ENCODE measurements around the gene PLA2G5. TPM values are rescaled to one million over a fixed set of nuclear protein-coding genes. Genes with fewer than 3 reads are reported as not detected.

PLA2G5 gene
- total and polyA plus RNA-seq, 9 donors: 19.3 to 141 (median 67.4) TPM

GRCh38 chr1:20078711-20079110, 8.7 kb downstream of the PLA2G5 start:
- Histone ChIP-seq H3K27me3 (no peaks in the 10 kb centered on the region), H3K9me3 (no peaks in the 10 kb centered on the region), H3K4me3 (no peak overlapping the region), H3K4me1 (ENCODE audit: insufficient read depth) (no peaks in the 10 kb centered on the region), H3K27ac (no peak overlapping the region), H3K36me3 (no peaks in the 10 kb centered on the region)
- no peak for DNase-seq
- TF ChIP-seq POLR2A (IDR thresholded peaks at IDR 0.05) (no peak), CTCF (IDR thresholded peaks at IDR 0.05) (no peak), EP300 (IDR thresholded peaks at IDR 0.05) (no peak)
- 89 to 95% (median 94%) methylated on average over 5 of the region's 5 CpGs for WGBS, 3 donors
- intact Hi-C loops (cut with DNase I): no loop called here

DNA sequence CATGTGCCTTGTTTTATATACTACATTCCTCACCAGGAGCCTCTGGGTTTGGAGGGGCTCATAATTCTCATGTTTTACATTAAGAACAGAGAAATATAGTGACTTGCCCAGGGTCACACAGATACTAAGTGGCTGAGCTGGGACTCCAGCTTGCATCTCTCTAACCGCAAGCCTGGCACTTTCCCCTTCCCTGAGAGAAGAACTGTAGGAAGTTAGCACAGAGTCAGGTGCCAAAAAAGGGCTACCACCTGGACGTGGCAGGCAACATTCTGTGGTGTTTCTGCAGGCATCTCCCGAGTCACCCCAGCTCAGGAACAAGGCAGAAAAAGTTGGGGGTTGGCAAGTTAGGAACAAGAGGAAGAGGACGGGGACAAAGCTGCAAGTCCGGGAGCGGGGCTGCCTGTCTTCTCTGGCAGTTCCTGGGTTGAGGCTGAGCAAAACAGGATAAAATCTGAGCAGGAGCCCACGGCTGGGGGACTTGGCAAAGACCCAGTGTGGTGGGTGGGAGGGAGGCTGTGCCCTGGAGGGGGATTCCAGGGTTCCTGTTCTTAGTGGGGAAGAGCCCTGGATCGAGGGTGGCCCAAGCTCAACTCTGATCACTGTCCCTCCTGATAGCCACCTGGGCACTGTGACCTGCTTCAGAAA, 9.8 kb downstream of the PLA2G5 start:
- Histone ChIP-seq H3K27ac (no peak overlapping the region), H3K4me3 (no peak overlapping the region), H3K36me3 (no peaks in the 10 kb centered on the region), H3K4me1 (ENCODE audit: insufficient read depth) (no peaks in the 10 kb centered on the region), H3K27me3 (no peaks in the 10 kb centered on the region), H3K9me3 (no peaks in the 10 kb centered on the region)
- intact Hi-C loops (cut with DNase I): no loop called here
- DNase-seq: no peak
- 43 to 55% (median 50%) methylated on average over 8 of the region's 8 CpGs for WGBS, 3 donors
- TF ChIP-seq POLR2A (IDR thresholded peaks at IDR 0.05): no peak
- no peak for TF ChIP-seq EP300 (IDR thresholded peaks at IDR 0.05)
- no peak for TF ChIP-seq CTCF (IDR thresholded peaks at IDR 0.05)

DNA sequence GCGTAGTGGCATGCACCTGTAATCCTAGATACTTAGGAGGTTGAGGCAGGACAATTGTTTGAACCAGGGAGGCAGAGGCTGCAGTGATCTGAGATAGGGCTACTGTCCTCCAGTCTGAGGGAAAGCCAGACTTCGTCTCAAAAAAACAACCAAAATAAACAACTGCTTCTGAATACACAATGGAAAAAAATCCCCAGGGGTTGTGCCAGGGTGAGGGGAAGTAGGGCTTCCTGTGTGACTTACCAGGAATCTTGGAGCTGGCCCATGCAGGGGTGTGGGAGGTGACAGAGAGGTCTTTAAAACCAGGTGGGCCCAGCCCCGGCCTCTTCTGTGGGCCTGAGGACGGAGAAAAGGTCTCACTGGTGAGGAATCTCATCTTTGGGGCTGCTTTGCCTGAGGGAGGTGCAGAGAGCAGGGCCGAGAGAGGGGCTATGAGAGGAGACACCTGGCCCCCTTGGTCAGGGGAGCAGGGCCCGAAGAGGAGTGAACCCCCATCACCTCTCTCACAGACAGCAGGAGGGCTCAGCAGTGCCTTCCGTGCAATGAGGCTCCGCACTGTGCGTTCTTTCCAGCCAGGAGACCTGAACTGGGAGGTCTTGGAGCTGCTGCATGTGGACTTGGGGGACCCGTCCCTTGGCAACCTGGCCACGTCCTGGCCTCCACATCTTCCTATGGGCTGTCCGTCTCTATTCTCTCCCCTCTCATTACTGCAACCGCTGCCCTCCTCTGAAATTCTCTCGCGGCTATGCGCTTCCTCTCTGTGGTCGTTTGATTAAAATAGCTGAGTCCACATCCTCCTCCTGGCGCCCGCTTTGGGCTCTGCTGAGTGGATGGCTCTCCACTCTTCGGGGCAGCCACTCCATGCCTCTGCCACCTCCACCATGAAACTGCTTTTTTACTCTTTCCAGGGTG, 10.7 kb downstream of the PLA2G5 start:
- H3K9me3 ChIP-seq: no peaks in the 10 kb centered on the region
- H3K27me3 ChIP-seq: no peaks in the 10 kb centered on the region
- no peaks in the 10 kb centered on the region for H3K36me3 ChIP-seq
- no peak overlapping the region for H3K4me3 ChIP-seq
- no peaks in the 10 kb centered on the region for H3K4me1 ChIP-seq (ENCODE audit: insufficient read depth)
- no peak overlapping the region for H3K27ac ChIP-seq
- no peak for DNase-seq
- 70 to 78% (median 77%) methylated on average over 20 of the region's 20 CpGs for WGBS, 3 donors
- TF ChIP-seq EP300 (IDR thresholded peaks at IDR 0.05) (no peak), POLR2A (IDR thresholded peaks at IDR 0.05) (no peak), CTCF (IDR thresholded peaks at IDR 0.05) (no peak)
- intact Hi-C loops (cut with DNase I): no loop called here

DNA sequence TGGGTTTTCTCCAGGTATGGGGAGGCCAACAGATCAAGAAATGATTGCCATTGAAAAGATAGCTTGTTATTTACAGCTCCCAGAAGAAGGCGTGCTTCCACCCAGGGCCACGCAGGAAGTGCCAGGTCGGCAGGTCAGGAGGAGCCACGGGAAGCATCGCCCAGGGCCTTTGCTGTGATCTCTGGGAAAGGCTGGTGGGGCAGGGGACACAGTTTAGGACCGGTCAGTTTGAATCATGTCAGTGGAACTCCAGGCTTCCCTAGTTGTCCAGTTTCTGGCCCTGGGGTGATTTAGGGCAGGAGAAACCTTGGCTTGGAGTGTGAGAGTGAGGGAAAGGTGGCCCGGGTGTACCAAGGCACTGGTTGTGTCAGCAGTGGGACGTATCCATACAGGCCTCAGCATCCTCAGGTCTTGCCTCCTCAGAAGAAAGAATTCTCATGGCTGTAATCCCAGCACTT, 11.4 kb downstream of the PLA2G5 start:
- no peak overlapping the region for H3K27ac ChIP-seq
- no peaks in the 10 kb centered on the region for H3K4me1 ChIP-seq (ENCODE audit: insufficient read depth)
- 73 to 82% (median 80%) methylated on average over 8 of the region's 8 CpGs for WGBS, 3 donors
- intact Hi-C loops (cut with DNase I): no loop called here
- no peak overlapping the region for H3K4me3 ChIP-seq
- no peaks in the 10 kb centered on the region for H3K27me3 ChIP-seq
- TF ChIP-seq POLR2A (IDR thresholded peaks at IDR 0.05) (no peak), EP300 (IDR thresholded peaks at IDR 0.05) (no peak), CTCF (IDR thresholded peaks at IDR 0.05) (no peak)
- H3K9me3 ChIP-seq: no peaks in the 10 kb centered on the region
- DNase-seq: no peak
- H3K36me3 ChIP-seq: no peaks in the 10 kb centered on the region
